ENCODE measurements around the gene LRRN2.

GRCh38 chr1:204641936-204642335 is 43.6 kb downstream of the LRRN2 start:
- TF ChIP-seq SP1 (IDR thresholded peaks at IDR 0.05) = no peak
- no peak for TF ChIP-seq LEF1 (IDR thresholded peaks at IDR 0.05; ENCODE audit: borderline replicate concordance)
- no peak for TF ChIP-seq BHLHE40 (IDR thresholded peaks at IDR 0.05; ENCODE audit: borderline replicate concordance)
- TF ChIP-seq NFRKB (IDR thresholded peaks at IDR 0.05) = no peak
- TF ChIP-seq HDGF (IDR thresholded peaks at IDR 0.05; ENCODE audit: borderline replicate concordance) = no peak
- TF ChIP-seq FOXA1 (IDR thresholded peaks at IDR 0.05) = no peak
- no peak for TF ChIP-seq SUZ12 (IDR thresholded peaks at IDR 0.05)
- no peak for TF ChIP-seq FOXM1 (IDR thresholded peaks at IDR 0.05; ENCODE audit: borderline replicate concordance)
- no peak for TF ChIP-seq FOXK2 (IDR thresholded peaks at IDR 0.05)
